HCT116 (cell line): ENCODE results near the gene ASS1.

ENCODE experiments used
- EZH2 ChIP-seq: fragments of 200-600 bp; sonication (generic); IDR thresholded peaks from 2 replicates; pipeline ENCODE4 v1.6.1; 2017; ENCODE audit warnings: antibody characterized with exemption, mixed run types
- EZH2phosphoT487 ChIP-seq: fragments of 200-600 bp; IDR thresholded peaks from 2 replicates; pipeline ENCODE4 v1.6.1; 2018; ENCODE audit warnings: antibody characterized with exemption, borderline replicate concordance
- JUND ChIP-seq: IDR thresholded peaks from 2 replicates; pipeline ENCODE4 v1.6.1; 2012
- POLR2A ChIP-seq: IDR thresholded peaks from 2 replicates; pipeline ENCODE4 v1.7.0; 2011; ENCODE audit warnings: borderline replicate concordance; ENCODE audit not compliant: insufficient read depth, insufficient read length; ENCODE audit errors: extremely low read depth
- SP1 ChIP-seq: IDR thresholded peaks from 2 replicates; pipeline ENCODE4 v1.6.1; 2012; ENCODE audit warnings: low read depth
- TF ChIP-seq, protein P1 (sequence below), 3 experiments: fragments of 200-600 bp in 1 of 3; sonication (generic) in 1 of 3; IDR thresholded peaks in 2 of 3; conservative IDR thresholded peaks in 1 of 3; 2 replicates each; pipeline ENCODE4 v1.5.1; 2012 to 2017; ENCODE audit warnings: low read depth in 2 of 3, low read length in 2 of 3, antibody characterized with exemption in 1 of 3, borderline replicate concordance in 1 of 3, control low read depth in 1 of 3, mild to moderate bottlenecking in 1 of 3, mixed read lengths in 1 of 3, mixed run types in 1 of 3, moderate library complexity in 1 of 3; ENCODE audit not compliant: insufficient read depth in 1 of 3
- TF ChIP-seq, protein P2 (sequence below): IDR thresholded peaks from 2 replicates; pipeline ENCODE4 v1.6.1; 2012

DNA sequence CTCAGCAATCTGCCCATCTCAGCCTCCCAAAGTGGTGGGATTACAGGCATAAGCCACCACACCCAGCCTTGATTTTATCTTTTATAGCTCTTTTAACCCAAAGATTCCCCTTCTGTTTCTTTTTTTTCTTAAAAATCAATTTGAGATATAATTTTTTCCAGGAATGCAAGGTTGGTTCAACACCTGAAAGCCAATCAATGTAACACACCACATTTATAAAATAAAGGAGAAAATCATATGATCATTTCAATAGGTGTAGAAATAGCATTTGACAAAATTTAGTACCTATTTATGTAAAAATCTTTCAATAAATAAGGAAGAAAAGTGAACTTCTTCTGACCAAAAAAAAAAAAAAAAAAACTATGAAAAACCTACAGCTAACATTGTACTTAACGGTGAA lies 3.7 kb upstream of the ASS1 start:
- TF ChIP-seq, protein P1, sequence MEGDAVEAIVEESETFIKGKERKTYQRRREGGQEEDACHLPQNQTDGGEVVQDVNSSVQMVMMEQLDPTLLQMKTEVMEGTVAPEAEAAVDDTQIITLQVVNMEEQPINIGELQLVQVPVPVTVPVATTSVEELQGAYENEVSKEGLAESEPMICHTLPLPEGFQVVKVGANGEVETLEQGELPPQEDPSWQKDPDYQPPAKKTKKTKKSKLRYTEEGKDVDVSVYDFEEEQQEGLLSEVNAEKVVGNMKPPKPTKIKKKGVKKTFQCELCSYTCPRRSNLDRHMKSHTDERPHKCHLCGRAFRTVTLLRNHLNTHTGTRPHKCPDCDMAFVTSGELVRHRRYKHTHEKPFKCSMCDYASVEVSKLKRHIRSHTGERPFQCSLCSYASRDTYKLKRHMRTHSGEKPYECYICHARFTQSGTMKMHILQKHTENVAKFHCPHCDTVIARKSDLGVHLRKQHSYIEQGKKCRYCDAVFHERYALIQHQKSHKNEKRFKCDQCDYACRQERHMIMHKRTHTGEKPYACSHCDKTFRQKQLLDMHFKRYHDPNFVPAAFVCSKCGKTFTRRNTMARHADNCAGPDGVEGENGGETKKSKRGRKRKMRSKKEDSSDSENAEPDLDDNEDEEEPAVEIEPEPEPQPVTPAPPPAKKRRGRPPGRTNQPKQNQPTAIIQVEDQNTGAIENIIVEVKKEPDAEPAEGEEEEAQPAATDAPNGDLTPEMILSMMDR (IDR thresholded peaks at IDR 0.05 in 2 of 3, conservative IDR thresholded peaks at IDR 0.05 in 1 of 3; ENCODE audit: borderline replicate concordance in 1 of 3, insufficient read depth in 1 of 3, low read depth in 2 of 3, low read length in 2 of 3): no peak
- TF ChIP-seq POLR2A (no peak), EZH2 (no peak), EZH2phosphoT487 (no peak), SP1 (no peak), JUND (no peak)
- TF ChIP-seq, protein P2, sequence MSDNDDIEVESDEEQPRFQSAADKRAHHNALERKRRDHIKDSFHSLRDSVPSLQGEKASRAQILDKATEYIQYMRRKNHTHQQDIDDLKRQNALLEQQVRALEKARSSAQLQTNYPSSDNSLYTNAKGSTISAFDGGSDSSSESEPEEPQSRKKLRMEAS: no peak
